IMR-90 (cell line): ENCODE data around the gene GRPR. TPM values are rescaled to one million over a fixed set of nuclear protein-coding genes. Genes with fewer than 3 reads are reported as not detected.

Source experiments
- ATAC-seq: fragments of 200-7000 bp; cut with Tn5 transposase; 2 replicates; pipeline ENCODE4 v1.9.1; 2020; ENCODE audit warnings: low read depth, mild to moderate bottlenecking, moderate library complexity
- BruUV-seq: library from RNA; stranded (reverse); fragments of 400-500 nt; replicated peaks from 2 replicates; lab custom pipeline; 2021; lab: Mats Ljungman, UMichigan
- CTCF ChIA-PET: fragments of 300-600 bp; formaldehyde crosslinking; extraction: SDS; loops from one replicate; lab custom pipeline; 2021; ENCODE audit warnings: antibody characterized with exemption; lab: Yijun Ruan, JAX
- POLR2A ChIA-PET: fragments of 300-600 bp; sonication (Branson Sonifier 250); formaldehyde crosslinking; loops from one replicate; lab custom pipeline; 2022; ENCODE audit warnings: antibody characterized with exemption; ENCODE audit not compliant: unreplicated experiment; lab: Charles Lee
- DNase-seq: peaks from one replicate; pipeline ENCODE4 v3.0.0; 2013
- H2AFZ ChIP-seq: replicated peaks from 2 replicates; pipeline ENCODE3; 2013; ENCODE audit warnings: low read length, mild to moderate bottlenecking; ENCODE audit not compliant: poor library complexity
- H2AK5ac ChIP-seq: 2 replicates; pipeline ENCODE4 v1.6.1; 2013; ENCODE audit warnings: low read depth, low read length, inconsistent platforms
- H2AK9ac ChIP-seq: replicated peaks from 2 replicates; pipeline ENCODE3; 2013; ENCODE audit warnings: mild to moderate bottlenecking, low read depth, low read length, moderate library complexity; ENCODE audit not compliant: poor library complexity
- H2BK120ac ChIP-seq: 2 replicates; pipeline ENCODE4 v1.6.1; 2013; ENCODE audit warnings: low read depth, low read length, inconsistent platforms
- H2BK15ac ChIP-seq: 3 replicates; pipeline ENCODE4 v1.6.1; 2013; ENCODE audit warnings: low read depth, low read length, inconsistent platforms
- H2BK20ac ChIP-seq: 2 replicates; pipeline ENCODE4 v1.6.1; 2013; ENCODE audit warnings: low read depth, mild to moderate bottlenecking, inconsistent platforms, low read length, moderate library complexity
- H2BK5ac ChIP-seq: 2 replicates; pipeline ENCODE4 v1.6.1; 2013; ENCODE audit warnings: mild to moderate bottlenecking, low read depth, low read length, inconsistent platforms; ENCODE audit not compliant: poor library complexity, severe bottlenecking
- H3K14ac ChIP-seq: replicated peaks from 2 replicates; pipeline ENCODE4 v1.6.1; 2013; ENCODE audit warnings: low read depth, low read length, inconsistent platforms
- H3K18ac ChIP-seq: 2 replicates; pipeline ENCODE4 v1.6.1; 2013; ENCODE audit warnings: low read depth, low read length, control low read depth
- H3K23ac ChIP-seq: 2 replicates; pipeline ENCODE4 v1.6.1; 2013; ENCODE audit warnings: low read depth, low read length, inconsistent platforms
- H3K27ac ChIP-seq: 2 replicates; pipeline ENCODE4 v1.5.1; 2013; ENCODE audit warnings: mild to moderate bottlenecking, control low read depth, low read length; ENCODE audit not compliant: insufficient read depth
- H3K27me3 ChIP-seq: 2 replicates; pipeline ENCODE4 v1.6.1; 2013; ENCODE audit warnings: low read length; ENCODE audit not compliant: control insufficient read depth, insufficient read depth
- H3K36me3 ChIP-seq: 2 replicates; pipeline ENCODE4 v1.6.1; 2013; ENCODE audit warnings: low read length, mixed read lengths; ENCODE audit not compliant: control insufficient read depth, insufficient read depth
- H3K4ac ChIP-seq: 2 replicates; pipeline ENCODE4 v1.6.1; 2013; ENCODE audit warnings: low read depth, low read length, inconsistent platforms
- H3K4me1 ChIP-seq: 2 replicates; pipeline ENCODE4 v1.6.1; 2013; ENCODE audit warnings: low read length, mixed read lengths; ENCODE audit not compliant: control insufficient read depth, insufficient read depth
- H3K4me2 ChIP-seq: 2 replicates; pipeline ENCODE4 v1.6.1; 2013; ENCODE audit warnings: low read depth, mild to moderate bottlenecking, control low read depth, low read length, moderate library complexity
- H3K4me3 ChIP-seq: 2 replicates; pipeline ENCODE4 v1.5.1; 2013; ENCODE audit warnings: low read depth, mild to moderate bottlenecking, control low read depth, low read length, moderate library complexity; ENCODE audit not compliant: insufficient read depth
- H3K56ac ChIP-seq: 2 replicates; pipeline ENCODE4 v1.6.1; 2013; ENCODE audit warnings: low read length, inconsistent platforms; ENCODE audit not compliant: insufficient read depth; ENCODE audit errors: extremely low read depth
- H3K79me1 ChIP-seq, 2 experiments: 2 replicates each; pipeline ENCODE4 v1.6.1; 2013; ENCODE audit warnings: low read length in 2 of 2, inconsistent platforms in 1 of 2, low read depth in 1 of 2
- H3K9ac ChIP-seq: 2 replicates; pipeline ENCODE4 v1.6.1; 2013; ENCODE audit warnings: low read depth, low read length, control low read depth
- H3K9me1 ChIP-seq: 2 replicates; pipeline ENCODE4 v1.6.1; 2013; ENCODE audit warnings: low read length, inconsistent platforms; ENCODE audit not compliant: insufficient read depth
- H3K9me3 ChIP-seq: 2 replicates; pipeline ENCODE4 v1.6.1; 2013; ENCODE audit warnings: low read length; ENCODE audit not compliant: control insufficient read depth, insufficient read depth
- H4K20me1 ChIP-seq: 2 replicates; pipeline ENCODE4 v1.6.1; 2013; ENCODE audit warnings: low read length, inconsistent platforms; ENCODE audit not compliant: insufficient read depth
- H4K5ac ChIP-seq: 2 replicates; pipeline ENCODE4 v1.6.1; 2013; ENCODE audit warnings: mild to moderate bottlenecking, low read depth, low read length, control low read depth
- H4K8ac ChIP-seq, 2 experiments: 2 replicates each; pipeline ENCODE4 v1.6.1; 2013; ENCODE audit warnings: low read depth in 2 of 2, low read length in 2 of 2, control low read depth in 1 of 2, inconsistent platforms in 1 of 2
- H4K91ac ChIP-seq: 2 replicates; pipeline ENCODE4 v1.6.1; 2013; ENCODE audit warnings: low read depth, low read length, inconsistent platforms; ENCODE audit not compliant: insufficient read depth
- BHLHE40 ChIP-seq: fragments of 150-350 bp; IDR thresholded peaks from 2 replicates; pipeline ENCODE4 v1.6.1; 2016; ENCODE audit warnings: mild to moderate bottlenecking, low read depth, low read length
- CEBPB ChIP-seq: IDR thresholded peaks from 2 replicates; pipeline ENCODE4 v1.6.1; 2012; ENCODE audit warnings: low read depth, low read length, improper control_type of control experiment
- CHD1 ChIP-seq: IDR thresholded peaks from 2 replicates; pipeline ENCODE4 v1.6.1; 2012; ENCODE audit warnings: low read depth, low read length, improper control_type of control experiment
- FOS ChIP-seq: fragments of 150-350 bp; IDR thresholded peaks from 2 replicates; pipeline ENCODE4 v1.6.1; 2016; ENCODE audit warnings: low read depth, low read length
- MAFK ChIP-seq: IDR thresholded peaks from 2 replicates; pipeline ENCODE4 v1.6.1; 2012; ENCODE audit warnings: low read depth, low read length, improper control_type of control experiment
- MAZ ChIP-seq: IDR thresholded peaks from 2 replicates; pipeline ENCODE4 v1.6.1; 2012; ENCODE audit warnings: low read depth, mild to moderate bottlenecking, low read length, improper control_type of control experiment, moderate library complexity, borderline replicate concordance
- MXI1 ChIP-seq: IDR thresholded peaks from 2 replicates; pipeline ENCODE4 v1.6.1; 2012; ENCODE audit warnings: low read depth, mild to moderate bottlenecking, low read length, moderate library complexity, borderline replicate concordance
- NFE2L2 ChIP-seq: fragments of 150-350 bp; IDR thresholded peaks from 2 replicates; pipeline ENCODE4 v1.6.1; 2016; ENCODE audit warnings: low read depth, mild to moderate bottlenecking, low read length
- POLR2A ChIP-seq: IDR thresholded peaks from 2 replicates; pipeline ENCODE4 v1.6.1; 2012; ENCODE audit warnings: mild to moderate bottlenecking, low read depth, low read length
- RAD21 ChIP-seq: IDR thresholded peaks from 2 replicates; pipeline ENCODE4 v1.6.1; 2012; ENCODE audit warnings: low read length, improper control_type of control experiment
- RCOR1 ChIP-seq: IDR thresholded peaks from 2 replicates; pipeline ENCODE4 v1.6.1; 2012; ENCODE audit warnings: mild to moderate bottlenecking, low read length, improper control_type of control experiment; ENCODE audit not compliant: insufficient replicate concordance
- RFX5 ChIP-seq: IDR thresholded peaks from 2 replicates; pipeline ENCODE4 v1.8.0; 2012; ENCODE audit warnings: low read depth, mild to moderate bottlenecking, low read length, moderate library complexity
- SMC3 ChIP-seq: fragments of 150-350 bp; IDR thresholded peaks from 2 replicates; pipeline ENCODE4 v1.6.1; 2016; ENCODE audit warnings: low read depth, mild to moderate bottlenecking, antibody characterized with exemption, low read length, moderate library complexity
- dilution Hi-C: fragments of 300-500 bp; cut with HindIII; formaldehyde crosslinking; loops from one replicate; pipeline ENCODE4 v1.14.3; 2018; ENCODE audit warnings: low sequenced_read_pairs; ENCODE audit not compliant: unreplicated experiment
- in situ Hi-C: fragments of 300-500 bp; cut with MboI; formaldehyde crosslinking; loops from 3 replicates; pipeline ENCODE4 v1.14.3; 2019; ENCODE audit warnings: low sequenced_read_pairs, inconsistent platforms, mixed read lengths
- intact Hi-C: fragments of 100-400 bp; cut with micrococcal nuclease; formaldehyde crosslinking; loops from 2 replicates; pipeline ENCODE4 v1.10.0; 2022
- polyA plus RNA-seq, 3 experiments: library from polyadenylated mRNA; depleted of rRNA; stranded (reverse); fragments of >200 nt; gene quantifications; 2 replicates each; pipeline ENCODE4 v1.2.3, GENCODE V29; 2012; ENCODE audit warnings: low replicate concordance in 1 of 3
- total RNA-seq: library from RNA; depleted of rRNA; stranded (reverse); fragments of >200 nt; gene quantifications from 2 replicates; pipeline ENCODE4 v1.2.3, GENCODE V29; 2012
- TF ChIP-seq, protein P1 (sequence below): fragments of 150-350 bp; IDR thresholded peaks from 2 replicates; pipeline ENCODE4 v1.6.1; 2016; ENCODE audit warnings: low read depth, mild to moderate bottlenecking, low read length, moderate library complexity, borderline replicate concordance
- TF ChIP-seq, protein P2 (sequence below): fragments of 150-350 bp; IDR thresholded peaks from 2 replicates; pipeline ENCODE4 v1.6.1; 2017; ENCODE audit warnings: mild to moderate bottlenecking, antibody characterized with exemption, low read length, low read depth
- TF ChIP-seq, protein P3 (sequence below): conservative IDR thresholded peaks from 2 replicates; pipeline ENCODE4 v1.5.1; 2012; ENCODE audit warnings: mild to moderate bottlenecking, low read depth, low read length, improper control_type of control experiment

The GRPR gene
- total and polyA plus RNA-seq, 2 of the 4 experiments (the other 2 are of a cell fraction): 9.2 to 13.6 TPM

DNA sequence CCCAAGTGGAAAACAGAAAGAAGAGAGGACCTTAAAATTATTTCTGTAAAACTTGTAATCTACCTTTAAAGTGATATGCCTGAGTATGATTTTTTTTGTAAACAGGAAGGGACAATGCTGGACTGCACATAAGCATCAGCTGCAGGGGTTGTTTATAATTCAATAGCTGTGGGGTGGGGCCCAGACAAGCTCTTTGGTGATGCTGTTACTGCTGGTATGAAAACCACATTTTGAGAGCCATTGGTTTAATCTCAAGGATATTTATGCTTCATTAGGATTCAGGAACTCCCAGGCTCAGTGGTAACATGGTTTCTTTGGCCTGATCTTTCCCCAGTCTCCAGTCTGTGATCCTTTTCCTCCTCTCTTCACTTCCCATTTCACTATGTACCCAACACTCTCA lies 34.3 kb upstream of the GRPR start:
- H3K9ac ChIP-seq: no peak overlapping the region
- H2AK5ac ChIP-seq: no peak overlapping the region
- TF ChIP-seq, protein P1, sequence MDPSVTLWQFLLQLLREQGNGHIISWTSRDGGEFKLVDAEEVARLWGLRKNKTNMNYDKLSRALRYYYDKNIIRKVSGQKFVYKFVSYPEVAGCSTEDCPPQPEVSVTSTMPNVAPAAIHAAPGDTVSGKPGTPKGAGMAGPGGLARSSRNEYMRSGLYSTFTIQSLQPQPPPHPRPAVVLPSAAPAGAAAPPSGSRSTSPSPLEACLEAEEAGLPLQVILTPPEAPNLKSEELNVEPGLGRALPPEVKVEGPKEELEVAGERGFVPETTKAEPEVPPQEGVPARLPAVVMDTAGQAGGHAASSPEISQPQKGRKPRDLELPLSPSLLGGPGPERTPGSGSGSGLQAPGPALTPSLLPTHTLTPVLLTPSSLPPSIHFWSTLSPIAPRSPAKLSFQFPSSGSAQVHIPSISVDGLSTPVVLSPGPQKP: no peak
- TF ChIP-seq MAZ (no peak), CHD1 (no peak), NFE2L2 (no peak), SMC3 (no peak), FOS (no peak), BHLHE40 (no peak), RCOR1 (no peak), RFX5 (no peak), CEBPB (no peak), MAFK (no peak), MXI1 (no peak), POLR2A (no peak), RAD21 (no peak)
- TF ChIP-seq, protein P2, sequence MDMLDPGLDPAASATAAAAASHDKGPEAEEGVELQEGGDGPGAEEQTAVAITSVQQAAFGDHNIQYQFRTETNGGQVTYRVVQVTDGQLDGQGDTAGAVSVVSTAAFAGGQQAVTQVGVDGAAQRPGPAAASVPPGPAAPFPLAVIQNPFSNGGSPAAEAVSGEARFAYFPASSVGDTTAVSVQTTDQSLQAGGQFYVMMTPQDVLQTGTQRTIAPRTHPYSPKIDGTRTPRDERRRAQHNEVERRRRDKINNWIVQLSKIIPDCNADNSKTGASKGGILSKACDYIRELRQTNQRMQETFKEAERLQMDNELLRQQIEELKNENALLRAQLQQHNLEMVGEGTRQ: no peak
- TF ChIP-seq, protein P3, sequence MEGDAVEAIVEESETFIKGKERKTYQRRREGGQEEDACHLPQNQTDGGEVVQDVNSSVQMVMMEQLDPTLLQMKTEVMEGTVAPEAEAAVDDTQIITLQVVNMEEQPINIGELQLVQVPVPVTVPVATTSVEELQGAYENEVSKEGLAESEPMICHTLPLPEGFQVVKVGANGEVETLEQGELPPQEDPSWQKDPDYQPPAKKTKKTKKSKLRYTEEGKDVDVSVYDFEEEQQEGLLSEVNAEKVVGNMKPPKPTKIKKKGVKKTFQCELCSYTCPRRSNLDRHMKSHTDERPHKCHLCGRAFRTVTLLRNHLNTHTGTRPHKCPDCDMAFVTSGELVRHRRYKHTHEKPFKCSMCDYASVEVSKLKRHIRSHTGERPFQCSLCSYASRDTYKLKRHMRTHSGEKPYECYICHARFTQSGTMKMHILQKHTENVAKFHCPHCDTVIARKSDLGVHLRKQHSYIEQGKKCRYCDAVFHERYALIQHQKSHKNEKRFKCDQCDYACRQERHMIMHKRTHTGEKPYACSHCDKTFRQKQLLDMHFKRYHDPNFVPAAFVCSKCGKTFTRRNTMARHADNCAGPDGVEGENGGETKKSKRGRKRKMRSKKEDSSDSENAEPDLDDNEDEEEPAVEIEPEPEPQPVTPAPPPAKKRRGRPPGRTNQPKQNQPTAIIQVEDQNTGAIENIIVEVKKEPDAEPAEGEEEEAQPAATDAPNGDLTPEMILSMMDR: no peak
- H3K18ac ChIP-seq: no peak overlapping the region
- H3K4me3 ChIP-seq: no peak overlapping the region
- H2BK15ac ChIP-seq: no peak overlapping the region
- H3K9me3 ChIP-seq: no peaks in the 10 kb centered on the region
- POLR2A ChIA-PET: no interaction called here
- H2AFZ ChIP-seq: no peak overlapping the region
- no peak overlapping the region for H2BK20ac ChIP-seq
- H3K4me2 ChIP-seq: no peak overlapping the region
- DNase-seq: no peak
- intact Hi-C loops (no loop called here), in situ Hi-C loops (no loop called here), dilution Hi-C loops (no loop called here)
- no peak overlapping the region for H2AK9ac ChIP-seq
- BruUV-seq: no TSS peak
- CTCF ChIA-PET: no interaction called here
- no peak overlapping the region for H3K4ac ChIP-seq
- no peaks in the 10 kb centered on the region for H4K20me1 ChIP-seq
- H3K9me1 ChIP-seq: no peaks in the 10 kb centered on the region
- H2BK5ac ChIP-seq: no peak overlapping the region
- no peaks in the 10 kb centered on the region for H3K79me1 ChIP-seq
- no peak overlapping the region for H3K14ac ChIP-seq
- H4K91ac ChIP-seq: no peak overlapping the region
- H3K27ac ChIP-seq: no peak overlapping the region
- peak; percentile 59; the same call in 1 of the 2 replicates for ATAC-seq
- no peaks in the 10 kb centered on the region for H3K4me1 ChIP-seq
- no peaks in the 10 kb centered on the region; the same call in 1 of the 2 replicates for H3K27me3 ChIP-seq
- no peak overlapping the region for H4K5ac ChIP-seq
- H3K56ac ChIP-seq: no peak overlapping the region
- no peak overlapping the region for H4K8ac ChIP-seq
- no peaks in the 10 kb centered on the region for H3K36me3 ChIP-seq
- no peak overlapping the region for H3K23ac ChIP-seq
- no peak overlapping the region for H2BK120ac ChIP-seq
